ENCODE data around the gene TMEM45B.

- TF ChIP-seq, protein P1, sequence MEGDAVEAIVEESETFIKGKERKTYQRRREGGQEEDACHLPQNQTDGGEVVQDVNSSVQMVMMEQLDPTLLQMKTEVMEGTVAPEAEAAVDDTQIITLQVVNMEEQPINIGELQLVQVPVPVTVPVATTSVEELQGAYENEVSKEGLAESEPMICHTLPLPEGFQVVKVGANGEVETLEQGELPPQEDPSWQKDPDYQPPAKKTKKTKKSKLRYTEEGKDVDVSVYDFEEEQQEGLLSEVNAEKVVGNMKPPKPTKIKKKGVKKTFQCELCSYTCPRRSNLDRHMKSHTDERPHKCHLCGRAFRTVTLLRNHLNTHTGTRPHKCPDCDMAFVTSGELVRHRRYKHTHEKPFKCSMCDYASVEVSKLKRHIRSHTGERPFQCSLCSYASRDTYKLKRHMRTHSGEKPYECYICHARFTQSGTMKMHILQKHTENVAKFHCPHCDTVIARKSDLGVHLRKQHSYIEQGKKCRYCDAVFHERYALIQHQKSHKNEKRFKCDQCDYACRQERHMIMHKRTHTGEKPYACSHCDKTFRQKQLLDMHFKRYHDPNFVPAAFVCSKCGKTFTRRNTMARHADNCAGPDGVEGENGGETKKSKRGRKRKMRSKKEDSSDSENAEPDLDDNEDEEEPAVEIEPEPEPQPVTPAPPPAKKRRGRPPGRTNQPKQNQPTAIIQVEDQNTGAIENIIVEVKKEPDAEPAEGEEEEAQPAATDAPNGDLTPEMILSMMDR (IDR thresholded peaks at IDR 0.05): no peak
- TF ChIP-seq EP300 (IDR thresholded peaks at IDR 0.05) (no peak), POLR2A (IDR thresholded peaks at IDR 0.05) (no peak)
Observed at GRCh38 chr11:129905402-129905801, 89.8 kb downstream of the TMEM45B start.

All from gastroesophageal sphincter (tissue), 3 donors.